HEK293 (cell line): ENCODE measurements around the gene ZNF599.

Source experiments
- AEBP2 ChIP-seq: fragments of 450-650 bp; formaldehyde crosslinking; IDR thresholded peaks from 2 replicates; pipeline ENCODE4 v1.5.1; 2016; ENCODE audit warnings: missing biosample characterization, missing genetic modification characterization, borderline replicate concordance
- BCL11A ChIP-seq: fragments of 450-650 bp; formaldehyde crosslinking; IDR thresholded peaks from 2 replicates; pipeline ENCODE4 v1.5.1; 2016; ENCODE audit warnings: low read depth, missing biosample characterization, missing genetic modification characterization
- BCL6B ChIP-seq: fragments of 450-650 bp; formaldehyde crosslinking; IDR thresholded peaks from 2 replicates; pipeline ENCODE4 v1.5.1; 2017; ENCODE audit warnings: missing biosample characterization, missing genetic modification characterization
- KLF10 ChIP-seq: fragments of 450-650 bp; IDR thresholded peaks from 2 replicates; pipeline ENCODE4 v1.5.1; 2018; ENCODE audit warnings: missing biosample characterization, mild to moderate bottlenecking, missing genetic modification characterization
- KLF9 ChIP-seq: fragments of 450-650 bp; formaldehyde crosslinking; IDR thresholded peaks from 2 replicates; pipeline ENCODE4 v1.5.1; 2016; ENCODE audit warnings: missing biosample characterization, missing genetic modification characterization, low read depth
- OVOL3 ChIP-seq: fragments of 450-650 bp; formaldehyde crosslinking; IDR thresholded peaks from 2 replicates; pipeline ENCODE4 v1.5.1; 2016; ENCODE audit warnings: missing biosample characterization, missing genetic modification characterization
- PRDM2 ChIP-seq: fragments of 450-650 bp; formaldehyde crosslinking; IDR thresholded peaks from 2 replicates; pipeline ENCODE4 v1.5.1; 2016; ENCODE audit warnings: missing biosample characterization, missing genetic modification characterization, borderline replicate concordance
- REPIN1 ChIP-seq: fragments of 450-650 bp; formaldehyde crosslinking; IDR thresholded peaks from 2 replicates; pipeline ENCODE4 v1.5.1; 2017; ENCODE audit warnings: missing biosample characterization, missing genetic modification characterization, low read depth
- SETDB1 ChIP-seq: IDR thresholded peaks from one replicate; pipeline ENCODE4 v1.6.1; 2017; ENCODE audit warnings: mild to moderate bottlenecking, low read length, moderate library complexity, mixed read lengths; ENCODE audit not compliant: insufficient read length
- TRIM28 ChIP-seq: IDR thresholded peaks from 2 replicates; pipeline ENCODE4 v1.6.1; 2011; ENCODE audit warnings: low read length, control low read depth, borderline replicate concordance
- TSHZ1 ChIP-seq: fragments of 450-650 bp; formaldehyde crosslinking; IDR thresholded peaks from 2 replicates; pipeline ENCODE4 v1.5.1; 2016; ENCODE audit warnings: missing biosample characterization, missing genetic modification characterization, borderline replicate concordance
- ZBTB48 ChIP-seq: fragments of 450-650 bp; formaldehyde crosslinking; IDR thresholded peaks from 2 replicates; pipeline ENCODE4 v1.5.1; 2016; ENCODE audit warnings: missing biosample characterization, missing genetic modification characterization
- ZNF155 ChIP-seq: fragments of 450-650 bp; formaldehyde crosslinking; IDR thresholded peaks from 2 replicates; pipeline ENCODE4 v1.5.1; 2016; ENCODE audit warnings: missing biosample characterization, missing genetic modification characterization
- ZNF157 ChIP-seq: fragments of 450-650 bp; formaldehyde crosslinking; IDR thresholded peaks from 2 replicates; pipeline ENCODE4 v1.5.1; 2016; ENCODE audit warnings: missing biosample characterization, missing genetic modification characterization
- ZNF211 ChIP-seq: fragments of 450-650 bp; formaldehyde crosslinking; IDR thresholded peaks from 2 replicates; pipeline ENCODE4 v1.5.1; 2016; ENCODE audit warnings: low read depth, missing biosample characterization, missing genetic modification characterization
- ZNF23 ChIP-seq: fragments of 450-650 bp; formaldehyde crosslinking; IDR thresholded peaks from 2 replicates; pipeline ENCODE4 v1.5.1; 2016; ENCODE audit warnings: missing biosample characterization, missing genetic modification characterization, borderline replicate concordance
- ZNF335 ChIP-seq: fragments of 450-650 bp; formaldehyde crosslinking; conservative IDR thresholded peaks from 2 replicates; pipeline ENCODE4 v1.5.1; 2016; ENCODE audit warnings: missing biosample characterization, missing genetic modification characterization
- ZNF416 ChIP-seq: fragments of 450-650 bp; formaldehyde crosslinking; IDR thresholded peaks from 2 replicates; pipeline ENCODE4 v1.5.1; 2016; ENCODE audit warnings: missing biosample characterization, missing genetic modification characterization
- ZNF423 ChIP-seq: fragments of 450-650 bp; formaldehyde crosslinking; IDR thresholded peaks from 2 replicates; pipeline ENCODE4 v1.5.1; 2016; ENCODE audit warnings: missing biosample characterization, missing genetic modification characterization
- ZNF426 ChIP-seq: fragments of 450-650 bp; formaldehyde crosslinking; IDR thresholded peaks from 2 replicates; pipeline ENCODE4 v1.5.1; 2017; ENCODE audit warnings: missing biosample characterization, missing genetic modification characterization, mild to moderate bottlenecking, inconsistent platforms, moderate library complexity
- ZNF48 ChIP-seq: fragments of 450-650 bp; formaldehyde crosslinking; IDR thresholded peaks from 2 replicates; pipeline ENCODE4 v1.5.1; 2016; ENCODE audit warnings: missing biosample characterization, missing genetic modification characterization
- ZNF701 ChIP-seq: fragments of 450-650 bp; formaldehyde crosslinking; IDR thresholded peaks from 2 replicates; pipeline ENCODE4 v1.5.1; 2016; ENCODE audit warnings: missing biosample characterization, missing genetic modification characterization
- ZNF76 ChIP-seq: fragments of 450-650 bp; formaldehyde crosslinking; IDR thresholded peaks from 2 replicates; pipeline ENCODE4; 2016; ENCODE audit warnings: low read depth, missing biosample characterization, missing genetic modification characterization, borderline replicate concordance
- ZNF837 ChIP-seq: fragments of 450-650 bp; formaldehyde crosslinking; IDR thresholded peaks from 2 replicates; pipeline ENCODE4 v1.5.1; 2016; ENCODE audit warnings: missing biosample characterization, missing genetic modification characterization
- ZSCAN5A ChIP-seq: fragments of 450-650 bp; formaldehyde crosslinking; IDR thresholded peaks from 2 replicates; pipeline ENCODE4 v1.5.1; 2016; ENCODE audit warnings: missing biosample characterization, missing genetic modification characterization

The ZNF599 gene

GRCh38 chr19:34733746-34734536 lies 39.1 kb downstream of the ZNF599 start, which contains the start of gene ZNF181 (continued):
- TF ChIP-seq ZNF155 (tag by site-specific recombination): no peak
- no peak; the same call in 1 of the 2 replicates for TF ChIP-seq TRIM28
- TF ChIP-seq ZNF423: no peak
- peak; percentile 87 for TF ChIP-seq BCL11A (tag by site-specific recombination)
- TF ChIP-seq ZNF157: 0 out of 2 replicates have a peak, but pooled peaks have one; percentile 38
- no peak for TF ChIP-seq AEBP2 (tag by site-specific recombination)
- no peak for TF ChIP-seq ZNF211 (tag by site-specific recombination)
- TF ChIP-seq ZNF335 (tag by site-specific recombination): peak; percentile 100
- peak; percentile 84; the same call in 1 of the 2 replicates for TF ChIP-seq REPIN1
- TF ChIP-seq SETDB1: peak; percentile 39
- peak; percentile 99 for TF ChIP-seq ZSCAN5A (tag by site-specific recombination)
- peak; percentile 88 for TF ChIP-seq ZBTB48 (tag by site-specific recombination)
- TF ChIP-seq ZNF416 (tag by site-specific recombination): no peak; the same call in 1 of the 2 replicates
- TF ChIP-seq ZNF48 (tag by site-specific recombination): no peak
- TF ChIP-seq ZNF426: no peak
- peak; percentile 88; the same call in 1 of the 2 replicates for TF ChIP-seq PRDM2 (tag by site-specific recombination)
- TF ChIP-seq BCL6B (tag by site-specific recombination): no peak; the same call in 1 of the 2 replicates
- TF ChIP-seq ZNF837 (tag by site-specific recombination): peak; percentile 57; the same call in 1 of the 2 replicates
- peak; percentile 56; the same call in 1 of the 2 replicates for TF ChIP-seq ZNF701 (tag by site-specific recombination)
- peak; percentile 48; the same call in 1 of the 2 replicates for TF ChIP-seq KLF10 (tag by site-specific recombination)
- TF ChIP-seq ZNF76 (tag by site-specific recombination): peak; percentile 100
- TF ChIP-seq TSHZ1 (tag by site-specific recombination): 0 out of 2 replicates have a peak, but pooled peaks have one; percentile 28
- peak; percentile 87 for TF ChIP-seq OVOL3 (tag by site-specific recombination)
- 0 out of 2 replicates have a peak, but pooled peaks have one; percentile 22 for TF ChIP-seq ZNF23
- peak; percentile 94 for TF ChIP-seq KLF9 (tag by site-specific recombination)
